Measurements from ENCODE around the gene PACSIN2. TPM values are rescaled to one million over a fixed set of nuclear protein-coding genes. Genes with fewer than 3 reads are reported as not detected.

PACSIN2 gene
- total RNA-seq, 1 donor from 2014 or later = 61.0 TPM

GRCh38 chr22:42821386-42821785 is 193.6 kb downstream of the PACSIN2 start:
- H3K4me1 Mint-ChIP-seq (ENCODE audit: low read depth) = peaks cover 6% of the 10 kb centered on the region
- DNase-seq (ENCODE audit: low spot score, unreplicated experiment) = no peak
- no peak for TF ChIP-seq CTCF (IDR thresholded peaks at IDR 0.05; ENCODE audit: unreplicated experiment)
- H3K27ac Mint-ChIP-seq = no peak overlapping the region
- peaks cover 23% of the 10 kb centered on the region for H3K36me3 Mint-ChIP-seq (ENCODE audit: insufficient read depth)
- H3K9me3 Mint-ChIP-seq (ENCODE audit: low read depth) = peaks cover 8% of the 10 kb centered on the region
- no peak overlapping the region for H3K4me3 Mint-ChIP-seq (ENCODE audit: low read depth)
- H3K27me3 Mint-ChIP-seq = no peaks in the 10 kb centered on the region

- Mint-ChIP-seq H3K27me3 (no peaks in the 10 kb centered on the region), H3K4me3 (ENCODE audit: low read depth) (no peak overlapping the region), H3K4me1 (ENCODE audit: low read depth) (peaks cover 6% of the 10 kb centered on the region), H3K27ac (peak overlapping the region; percentile 64), H3K9me3 (ENCODE audit: low read depth) (peaks cover 8% of the 10 kb centered on the region), H3K36me3 (ENCODE audit: insufficient read depth) (peaks cover 23% of the 10 kb centered on the region)
- peak; percentile 62 for TF ChIP-seq CTCF (IDR thresholded peaks at IDR 0.05; ENCODE audit: unreplicated experiment)
- no peak for DNase-seq (ENCODE audit: low spot score, unreplicated experiment)
These were observed 194.7 kb downstream of the PACSIN2 start for GRCh38 chr22:42820045-42820763.

Other genes starting within 250 kb of the PACSIN2 start
- 26.3 and 26.7 TPM in 2 replicates for gene ARFGAP3, start 157.9 kb downstream of the PACSIN2 start, total RNA-seq
- gene TTLL1, start 74.2 kb upstream of the PACSIN2 start, total RNA-seq = 11.9 and 12.4 TPM in 2 replicates
- 1.7 and 1.9 TPM in 2 replicates for gene BIK, start 95.6 kb upstream of the PACSIN2 start, total RNA-seq
- gene MCAT, start 128.2 kb upstream of the PACSIN2 start, total RNA-seq = 20.4 and 24.0 TPM in 2 replicates
- gene TSPO, start 136.4 kb upstream of the PACSIN2 start, total RNA-seq = 0.79 and 1.2 TPM in 2 replicates
- gene TTLL12, start 172.0 kb upstream of the PACSIN2 start, total RNA-seq = 40.9 and 43.9 TPM in 2 replicates